Stimulated activated naive CD8-positive, alpha-beta T cell treated with anti-CD3 and anti-CD28 coated beads, Interleukin-15, Interleukin-2, amounts not matched to agents 100 ng/mL and 50 ng/mL, for 24 hours (primary cell): ENCODE data around the gene FYN.
"Not testable (repeated sequence)": the region's sequence is repeated elsewhere in the genome, so short reads cannot be mapped to it uniquely, and the experiment has no call there.

Experiments used
- H3K27ac Mint-ChIP-seq: one replicate; pipeline ENCODE4 v1.8.0; 2021; ENCODE audit warnings: mild to moderate bottlenecking, mixed read lengths
- H3K27me3 Mint-ChIP-seq: one replicate; pipeline ENCODE4 v1.8.0; 2021; ENCODE audit warnings: mixed read lengths
- H3K36me3 Mint-ChIP-seq: one replicate; pipeline ENCODE4 v1.8.0; 2021; ENCODE audit warnings: low read depth, mixed read lengths
- H3K4me1 Mint-ChIP-seq: one replicate; pipeline ENCODE4 v1.8.0; 2021; ENCODE audit warnings: low read depth, mixed read lengths
- H3K4me3 Mint-ChIP-seq: one replicate; pipeline ENCODE4 v1.8.0; 2021; ENCODE audit warnings: mild to moderate bottlenecking, mixed read lengths
- H3K9me3 Mint-ChIP-seq: one replicate; pipeline ENCODE4 v1.8.0; 2021; ENCODE audit warnings: mixed read lengths

Gene FYN

DNA sequence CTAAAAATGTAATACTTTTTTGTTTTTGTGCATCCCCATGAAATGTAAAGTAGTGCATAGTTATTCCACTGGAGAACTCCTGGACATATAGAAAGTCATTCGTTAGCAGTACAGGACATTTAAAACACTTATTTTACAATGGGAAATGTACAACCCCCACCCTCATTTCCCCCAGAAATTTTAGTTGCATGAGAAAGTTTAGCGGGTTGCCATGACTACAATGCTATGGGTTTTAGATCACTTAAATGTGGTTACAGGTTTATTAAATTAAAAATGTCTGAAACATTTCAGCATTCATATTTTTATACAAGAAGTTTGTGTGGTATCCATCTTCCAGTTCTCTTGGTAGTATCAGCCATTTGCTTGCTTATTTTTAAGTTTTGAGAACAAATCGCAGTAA is 212.7 kb downstream of the FYN start:
- H3K9me3 Mint-ChIP-seq = no peaks in the 10 kb centered on the region
- H3K27ac Mint-ChIP-seq = no peak overlapping the region
- peaks cover 67% of the 10 kb centered on the region for H3K36me3 Mint-ChIP-seq
- H3K27me3 Mint-ChIP-seq = no peaks in the 10 kb centered on the region
- peaks cover 6% of the 10 kb centered on the region for H3K4me1 Mint-ChIP-seq
- H3K4me3 Mint-ChIP-seq = no peak overlapping the region

- peaks cover 6% of the 10 kb centered on the region for H3K4me1 Mint-ChIP-seq
- no peaks in the 10 kb centered on the region for H3K9me3 Mint-ChIP-seq
- H3K36me3 Mint-ChIP-seq = peaks cover 52% of the 10 kb centered on the region
- H3K4me3 Mint-ChIP-seq = no peak overlapping the region
- H3K27ac Mint-ChIP-seq = no peak overlapping the region
- H3K27me3 Mint-ChIP-seq = no peaks in the 10 kb centered on the region
Observed at GRCh38 chr6:111658462-111659154, 214.6 kb downstream of the FYN start.

DNA sequence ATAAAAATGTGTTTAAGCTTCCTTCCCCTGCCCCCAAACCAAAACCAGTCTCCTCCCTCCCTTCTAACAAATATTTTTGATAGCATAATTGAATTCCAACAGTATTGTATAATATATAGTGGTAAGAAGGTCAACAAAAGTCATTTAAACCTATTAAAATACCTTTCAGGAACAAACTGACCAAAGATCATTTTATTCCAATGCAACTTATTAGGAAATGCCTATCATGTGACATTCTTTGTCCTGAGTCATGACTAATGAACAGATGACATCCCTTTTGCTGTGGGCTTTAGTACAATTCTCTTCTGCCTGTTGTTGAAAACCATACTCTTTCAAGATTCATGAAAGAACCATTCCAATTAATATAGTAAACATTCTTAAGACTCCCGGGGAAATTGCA is 216.1 kb downstream of the FYN start:
- peak overlapping the region; percentile 54 for H3K27ac Mint-ChIP-seq
- peaks cover 6% of the 10 kb centered on the region for H3K4me1 Mint-ChIP-seq
- peaks cover 38% of the 10 kb centered on the region for H3K36me3 Mint-ChIP-seq
- H3K4me3 Mint-ChIP-seq = no peak overlapping the region
- no peaks in the 10 kb centered on the region for H3K9me3 Mint-ChIP-seq
- H3K27me3 Mint-ChIP-seq = no peaks in the 10 kb centered on the region

GRCh38 chr6:111653979-111654378 is 219.3 kb downstream of the FYN start:
- Mint-ChIP-seq H3K4me3 (no peak overlapping the region), H3K27me3 (no peaks in the 10 kb centered on the region), H3K4me1 (peaks cover 6% of the 10 kb centered on the region), H3K9me3 (no peaks in the 10 kb centered on the region), H3K27ac (no peak overlapping the region), H3K36me3 (peaks cover 28% of the 10 kb centered on the region)

- Mint-ChIP-seq H3K27ac (no peak overlapping the region), H3K36me3 (peaks cover 25% of the 10 kb centered on the region), H3K4me1 (peaks cover 6% of the 10 kb centered on the region), H3K9me3 (no peaks in the 10 kb centered on the region), H3K27me3 (no peaks in the 10 kb centered on the region), H3K4me3 (no peak overlapping the region)
Observed at GRCh38 chr6:111653434-111653833, 219.8 kb downstream of the FYN start.

- no peaks in the 10 kb centered on the region for H3K27me3 Mint-ChIP-seq
- H3K4me1 Mint-ChIP-seq = peaks cover 1% of the 10 kb centered on the region
- H3K9me3 Mint-ChIP-seq = no peaks in the 10 kb centered on the region
- no peak overlapping the region for H3K4me3 Mint-ChIP-seq
- no peak overlapping the region for H3K27ac Mint-ChIP-seq
- peaks cover 22% of the 10 kb centered on the region for H3K36me3 Mint-ChIP-seq
Observed at GRCh38 chr6:111652156-111652555, 221.1 kb downstream of the FYN start.

DNA sequence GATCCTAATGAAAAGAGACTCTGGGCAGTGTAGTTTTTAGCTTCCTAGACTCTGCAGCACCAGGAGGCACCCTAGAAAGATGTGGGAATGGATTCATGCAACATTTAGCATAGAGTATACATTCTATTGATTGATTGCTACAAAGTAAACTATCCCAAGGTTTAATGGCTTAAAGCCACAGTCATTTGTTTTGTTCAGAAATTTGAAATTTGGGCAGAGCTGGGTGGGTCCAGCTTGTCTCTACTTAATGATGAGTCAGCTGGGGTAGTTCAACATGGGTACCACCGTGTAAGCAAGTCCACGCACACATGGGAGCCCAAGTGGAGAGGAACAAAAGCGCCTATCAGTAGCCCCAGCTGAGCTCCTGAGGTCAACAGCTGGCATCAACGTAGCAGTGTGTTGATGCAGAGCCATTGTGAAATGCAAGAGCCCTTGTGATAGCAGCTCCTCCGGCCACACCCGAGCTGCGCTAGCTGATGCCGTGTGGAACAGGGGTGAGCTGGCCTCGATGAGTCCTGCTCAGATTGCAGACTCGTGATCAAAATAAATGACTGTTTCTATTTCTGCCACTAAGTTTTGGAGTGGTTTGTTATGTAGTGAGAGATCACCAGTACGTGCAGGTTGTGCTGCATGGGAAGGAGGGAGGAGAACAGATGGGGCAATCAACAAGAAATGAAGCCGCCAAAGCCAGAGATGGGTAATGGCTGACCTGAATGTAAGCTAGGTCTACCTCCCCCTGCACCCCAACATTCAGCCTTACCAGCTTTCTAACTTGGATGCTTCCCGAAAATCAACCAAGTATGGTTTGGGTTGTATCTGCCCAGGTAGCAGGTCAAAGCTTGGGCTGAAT is 221.8 kb downstream of the FYN start:
- H3K27ac Mint-ChIP-seq = no peak overlapping the region
- H3K4me3 Mint-ChIP-seq = no peak overlapping the region
- H3K36me3 Mint-ChIP-seq = peaks cover 19% of the 10 kb centered on the region
- H3K27me3 Mint-ChIP-seq = no peaks in the 10 kb centered on the region
- no peaks in the 10 kb centered on the region for H3K4me1 Mint-ChIP-seq
- no peaks in the 10 kb centered on the region for H3K9me3 Mint-ChIP-seq

DNA sequence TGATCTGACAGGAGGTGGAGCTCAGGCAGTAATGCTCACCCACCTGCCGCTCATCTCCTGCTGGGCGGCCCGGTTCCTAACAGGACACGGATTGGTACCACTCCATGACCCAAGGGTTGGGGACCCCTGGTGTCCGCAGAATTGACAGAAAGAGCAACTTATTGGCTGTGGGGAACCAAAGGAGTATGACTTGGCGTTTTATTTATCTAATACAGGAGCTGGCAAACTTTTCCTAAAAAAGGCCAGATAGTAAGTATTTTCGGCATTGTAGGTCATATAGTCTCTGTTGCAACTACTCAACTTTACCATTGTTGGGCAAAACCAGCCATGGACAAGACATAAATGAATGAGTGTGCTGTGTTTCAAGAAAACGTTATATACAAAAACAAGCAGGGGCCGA is 223.2 kb downstream of the FYN start:
- Mint-ChIP-seq H3K4me3 (no peak overlapping the region), H3K27me3 (no peaks in the 10 kb centered on the region), H3K27ac (no peak overlapping the region), H3K36me3 (peaks cover 16% of the 10 kb centered on the region), H3K4me1 (no peaks in the 10 kb centered on the region), H3K9me3 (no peaks in the 10 kb centered on the region)

DNA sequence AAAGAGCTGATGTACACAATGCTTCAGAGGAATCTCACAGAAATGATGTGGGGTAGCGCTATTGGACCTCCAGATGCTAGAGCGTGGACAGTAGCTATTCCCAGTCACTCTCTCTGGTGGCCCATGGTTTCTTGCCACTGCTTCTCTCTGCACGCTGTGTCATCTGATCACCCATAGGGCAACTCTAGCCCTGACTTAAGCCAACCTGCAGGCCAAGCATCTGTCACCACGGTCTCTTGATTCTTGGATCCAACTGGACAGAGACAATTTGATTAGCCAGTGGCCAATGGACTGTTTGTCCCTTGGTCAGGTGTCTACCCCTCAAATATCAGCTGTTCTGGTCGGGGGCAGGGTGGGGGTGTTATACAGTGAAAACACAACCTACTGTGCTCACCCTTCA is 225.2 kb downstream of the FYN start:
- H3K4me3 Mint-ChIP-seq = no peak overlapping the region
- H3K4me1 Mint-ChIP-seq = no peaks in the 10 kb centered on the region
- H3K36me3 Mint-ChIP-seq = peaks cover 16% of the 10 kb centered on the region
- no peaks in the 10 kb centered on the region for H3K9me3 Mint-ChIP-seq
- H3K27me3 Mint-ChIP-seq = no peaks in the 10 kb centered on the region
- no peak overlapping the region for H3K27ac Mint-ChIP-seq

DNA sequence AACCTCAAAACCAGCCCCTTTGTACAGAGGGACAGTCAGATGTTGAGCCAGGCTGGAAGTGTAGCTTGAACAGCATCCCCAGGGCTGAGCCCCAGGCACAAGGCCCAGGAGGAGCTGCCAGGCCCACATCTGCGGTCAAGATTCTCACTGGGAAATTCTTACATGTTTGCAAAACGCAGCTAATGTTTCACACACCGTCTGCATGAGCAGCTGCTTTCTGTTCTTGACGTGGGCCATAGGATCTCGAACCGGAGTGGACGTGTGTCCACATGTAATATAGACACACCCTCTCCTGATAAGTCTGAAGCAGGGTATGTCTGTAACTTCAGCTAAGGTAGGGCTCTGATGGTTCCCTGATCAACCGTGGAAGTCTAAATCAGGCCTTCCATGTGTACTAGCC is 226.3 kb downstream of the FYN start:
- H3K9me3 Mint-ChIP-seq = no peaks in the 10 kb centered on the region
- no peak overlapping the region for H3K27ac Mint-ChIP-seq
- no peak overlapping the region for H3K4me3 Mint-ChIP-seq
- peaks cover 16% of the 10 kb centered on the region for H3K36me3 Mint-ChIP-seq
- no peaks in the 10 kb centered on the region for H3K4me1 Mint-ChIP-seq
- no peaks in the 10 kb centered on the region for H3K27me3 Mint-ChIP-seq

DNA sequence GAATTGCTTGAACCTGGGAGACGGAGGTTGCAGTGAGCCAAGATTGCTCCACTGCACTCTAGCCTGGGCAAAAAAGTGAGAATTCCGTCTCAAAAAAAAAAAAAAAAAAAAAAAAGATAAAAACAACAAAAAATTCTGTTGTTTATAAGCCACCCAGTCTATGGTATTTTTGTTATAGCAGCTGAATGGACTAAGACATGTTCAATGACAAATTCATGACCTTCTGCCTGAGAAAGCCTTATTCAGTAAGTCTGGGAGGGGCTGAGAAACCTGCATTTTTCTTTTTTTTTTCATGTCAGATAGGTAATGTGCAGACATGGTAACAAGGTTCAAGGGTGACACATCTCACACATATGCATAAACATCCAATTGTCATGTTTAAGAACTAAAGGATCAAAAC is 227.2 kb downstream of the FYN start:
- no peak overlapping the region for H3K27ac Mint-ChIP-seq
- H3K36me3 Mint-ChIP-seq = peaks cover 16% of the 10 kb centered on the region
- H3K9me3 Mint-ChIP-seq = no peaks in the 10 kb centered on the region
- H3K4me3 Mint-ChIP-seq = no peak overlapping the region
- H3K4me1 Mint-ChIP-seq = no peaks in the 10 kb centered on the region
- H3K27me3 Mint-ChIP-seq = no peaks in the 10 kb centered on the region

DNA sequence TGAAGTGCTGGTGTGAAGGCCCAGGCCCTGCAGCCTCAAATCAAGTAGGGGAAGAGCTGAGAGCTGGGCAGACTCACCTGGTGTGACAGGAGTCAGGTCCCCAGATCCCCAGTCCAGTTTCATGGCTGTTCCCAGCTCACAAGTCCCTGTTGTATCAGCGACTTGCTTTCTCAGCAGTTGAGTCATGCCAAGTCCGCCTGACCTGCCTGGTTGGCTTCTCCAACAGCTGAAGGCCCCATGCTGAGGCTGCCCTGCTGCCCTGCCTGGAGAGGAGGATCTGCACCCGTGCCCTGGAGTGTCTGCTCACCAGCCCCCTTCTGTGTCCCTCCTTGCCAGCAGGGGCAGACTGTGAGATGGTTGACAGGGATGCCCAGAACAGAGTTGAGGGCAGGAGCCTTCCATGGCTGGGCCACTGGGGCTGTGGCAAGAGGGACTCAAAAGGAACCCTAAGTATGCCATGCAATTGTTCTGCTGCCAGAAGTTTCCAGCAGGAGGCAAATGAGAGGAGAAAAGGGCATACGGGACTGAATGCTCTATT is 228.3 kb downstream of the FYN start:
- Mint-ChIP-seq H3K27ac (no peak overlapping the region), H3K27me3 (no peaks in the 10 kb centered on the region), H3K4me1 (no peaks in the 10 kb centered on the region), H3K36me3 (peaks cover 16% of the 10 kb centered on the region), H3K4me3 (no peak overlapping the region), H3K9me3 (no peaks in the 10 kb centered on the region)

DNA sequence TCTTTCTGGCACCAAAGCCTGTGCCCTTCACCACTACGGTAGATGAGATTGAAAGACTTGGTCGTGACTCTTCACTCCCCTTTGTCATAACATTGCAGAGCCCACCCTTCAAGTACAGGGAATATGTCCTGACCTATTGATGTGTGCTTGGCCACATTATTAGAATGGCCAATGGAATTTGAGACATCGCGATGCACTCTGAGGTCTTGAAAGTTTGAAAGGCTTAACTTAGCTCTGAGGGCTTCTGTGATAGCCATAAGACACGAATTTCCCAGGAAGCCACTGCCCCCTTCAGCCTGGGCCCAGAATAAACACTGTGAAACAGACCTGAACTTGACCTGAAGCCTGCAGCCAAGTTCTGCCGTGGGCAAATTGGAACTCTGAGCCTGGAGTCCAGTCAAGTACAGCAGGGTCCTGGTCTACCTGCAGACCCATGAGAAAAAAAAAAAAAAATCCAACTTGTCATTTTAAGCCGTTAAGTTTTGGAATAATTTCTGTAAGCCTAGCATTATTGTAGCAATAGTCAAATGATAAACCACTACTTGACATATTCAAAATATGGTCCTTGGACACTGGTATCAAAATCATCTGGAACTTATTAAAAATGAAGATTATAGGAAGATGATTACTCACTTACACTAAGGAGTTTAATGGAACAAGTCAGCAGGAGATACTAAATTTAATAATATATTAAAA is 230.6 kb downstream of the FYN start:
- H3K36me3 Mint-ChIP-seq = peaks cover 13% of the 10 kb centered on the region
- no peaks in the 10 kb centered on the region for H3K4me1 Mint-ChIP-seq
- H3K27ac Mint-ChIP-seq = no peak overlapping the region
- H3K9me3 Mint-ChIP-seq = no peaks in the 10 kb centered on the region
- no peak overlapping the region for H3K4me3 Mint-ChIP-seq
- no peaks in the 10 kb centered on the region for H3K27me3 Mint-ChIP-seq

DNA sequence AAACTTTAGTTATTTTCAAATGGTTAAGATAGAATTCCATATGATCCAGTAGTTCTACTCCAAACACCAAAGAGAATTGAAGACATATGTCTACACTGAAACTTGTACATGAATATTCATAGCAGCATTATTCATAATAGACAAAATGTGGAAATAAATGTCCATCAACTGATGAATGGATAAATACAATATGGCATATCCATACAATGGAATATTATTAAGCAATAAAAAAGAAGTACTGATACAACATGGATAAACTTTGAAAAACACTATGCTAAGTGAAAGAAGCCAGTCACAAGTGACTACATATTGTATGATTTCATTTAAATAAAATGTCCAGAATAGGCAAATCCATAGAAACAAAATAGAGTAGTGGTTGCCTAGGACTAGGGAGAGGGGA is 234.0 kb downstream of the FYN start:
- H3K4me1 Mint-ChIP-seq = no peaks in the 10 kb centered on the region
- H3K9me3 Mint-ChIP-seq = no peaks in the 10 kb centered on the region
- H3K27me3 Mint-ChIP-seq = no peaks in the 10 kb centered on the region
- H3K36me3 Mint-ChIP-seq = peaks cover 11% of the 10 kb centered on the region
- H3K4me3 Mint-ChIP-seq = no peak overlapping the region
- H3K27ac Mint-ChIP-seq = no peak overlapping the region

DNA sequence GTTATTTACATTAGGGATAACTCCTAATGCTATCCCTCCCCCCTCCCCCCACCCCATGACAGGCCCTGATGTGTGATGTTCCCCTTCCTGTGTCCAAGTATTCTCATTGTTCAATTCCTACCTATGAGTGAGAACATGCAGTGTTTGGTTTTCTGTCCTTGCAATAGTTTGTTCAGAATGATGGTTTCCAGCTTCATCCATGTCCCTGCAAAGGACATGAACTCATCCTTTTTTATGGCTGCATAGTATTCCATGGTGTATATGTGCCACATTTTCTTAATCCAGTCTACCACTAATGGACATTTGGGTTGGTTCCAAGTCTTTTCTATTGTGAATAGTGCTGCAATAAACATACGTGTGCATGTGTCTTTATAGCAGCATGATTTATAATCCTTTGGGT is 238.3 kb downstream of the FYN start:
- not testable (repeated sequence) for H3K4me3 Mint-ChIP-seq, H3K4me1 Mint-ChIP-seq, H3K36me3 Mint-ChIP-seq, H3K9me3 Mint-ChIP-seq, H3K27me3 Mint-ChIP-seq, H3K27ac Mint-ChIP-seq
